Measurements from ENCODE around the gene PAGE4.

PAGE4 gene

DNA sequence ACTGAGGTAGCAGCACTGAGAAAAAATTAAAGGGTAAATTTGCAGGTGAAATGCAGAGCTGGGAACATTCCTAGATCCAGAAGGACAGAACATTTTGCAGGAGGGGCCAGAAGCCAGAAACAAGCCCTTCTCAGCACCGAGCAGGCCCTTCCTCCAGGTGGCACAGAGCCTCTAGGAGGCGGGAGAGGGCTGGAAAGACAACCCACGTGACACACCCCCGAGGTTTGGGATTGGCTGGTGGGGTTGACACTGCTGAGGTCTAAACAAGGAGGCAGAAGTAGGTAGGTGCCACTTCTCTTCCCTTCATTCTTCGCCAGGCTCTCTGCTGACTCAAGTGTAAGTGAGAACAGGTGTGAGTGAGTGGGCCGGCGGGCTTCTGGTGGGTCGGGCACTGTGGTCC is at the start of gene PAGE4:
Gene PAGE4 (plus strand): TSS at position 288 of the 400 bp plus-strand sequence. CDS start 1,126 bp downstream, outside the sequence.
- no peak for DNase-seq

GRCh38 chrX:49784747-49785280 is 44.3 kb upstream of the PAGE4 start:
- DNase-seq: no peak

GRCh38 chrX:49792376-49792775 is 36.7 kb upstream of the PAGE4 start:
- no peak for DNase-seq

DNA sequence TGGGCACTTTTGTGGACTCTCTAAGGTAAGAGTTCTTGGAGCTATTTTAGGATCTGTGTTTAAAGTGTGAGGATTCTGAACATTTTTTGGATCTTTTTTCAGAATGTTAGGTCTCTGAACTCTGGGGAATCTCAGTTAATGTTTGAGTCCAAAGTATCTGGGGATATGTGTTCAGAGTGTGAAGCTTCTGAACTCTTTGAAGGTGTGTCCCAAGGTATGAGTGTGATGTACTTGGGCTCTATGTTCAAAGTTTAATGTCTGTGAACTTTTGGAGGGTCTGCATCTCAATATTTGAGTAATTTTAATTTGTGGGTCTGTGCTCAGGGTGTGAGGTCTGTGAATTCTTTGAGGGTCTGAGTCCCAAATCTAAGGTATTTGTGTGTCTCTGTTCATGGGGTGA is 35.4 kb upstream of the PAGE4 start:
- no peak for DNase-seq

DNA sequence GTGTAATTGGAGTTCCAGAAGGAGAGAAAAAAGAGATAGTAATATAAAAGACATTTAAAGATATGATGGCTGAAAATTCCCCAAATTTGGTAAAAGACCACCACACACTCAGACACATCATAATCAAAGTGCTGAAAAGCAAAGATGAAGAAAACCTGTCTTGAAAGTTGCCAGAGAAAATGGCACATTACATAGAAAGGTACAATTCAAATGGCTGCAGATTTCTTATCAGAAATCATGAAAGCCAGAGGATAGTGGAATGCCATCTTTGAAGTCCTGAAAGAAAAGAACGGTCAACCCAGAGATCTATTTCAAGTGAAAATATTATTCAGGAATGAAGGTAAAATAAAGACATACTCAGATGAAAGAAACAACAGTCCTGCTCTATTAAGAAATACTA is 29.3 kb upstream of the PAGE4 start:
- DNase-seq: no peak

GRCh38 chrX:49809891-49810632 is 19.0 kb upstream of the PAGE4 start:
- no peak for DNase-seq

DNA sequence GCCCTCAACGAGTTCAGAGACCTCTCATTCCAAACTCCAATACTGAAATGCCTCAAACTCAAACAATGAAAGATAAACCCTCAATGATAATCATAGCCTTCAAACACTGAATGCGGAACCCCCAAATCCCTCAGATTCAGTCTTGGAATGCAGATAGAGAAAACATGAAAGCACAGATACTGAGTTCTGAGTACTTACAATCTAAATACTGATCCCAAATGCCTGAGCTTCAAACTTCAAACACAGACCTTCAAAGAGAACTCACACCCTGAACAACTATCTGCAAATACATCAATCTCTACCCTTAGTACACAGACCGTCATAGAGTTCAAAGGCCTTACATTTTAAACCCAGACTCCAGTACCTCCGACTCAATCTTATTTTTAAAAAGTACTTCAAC is 16.9 kb upstream of the PAGE4 start:
- DNase-seq: no peak

GRCh38 chrX:49816435-49816834 is 12.7 kb upstream of the PAGE4 start:
- DNase-seq: no peak

DNA sequence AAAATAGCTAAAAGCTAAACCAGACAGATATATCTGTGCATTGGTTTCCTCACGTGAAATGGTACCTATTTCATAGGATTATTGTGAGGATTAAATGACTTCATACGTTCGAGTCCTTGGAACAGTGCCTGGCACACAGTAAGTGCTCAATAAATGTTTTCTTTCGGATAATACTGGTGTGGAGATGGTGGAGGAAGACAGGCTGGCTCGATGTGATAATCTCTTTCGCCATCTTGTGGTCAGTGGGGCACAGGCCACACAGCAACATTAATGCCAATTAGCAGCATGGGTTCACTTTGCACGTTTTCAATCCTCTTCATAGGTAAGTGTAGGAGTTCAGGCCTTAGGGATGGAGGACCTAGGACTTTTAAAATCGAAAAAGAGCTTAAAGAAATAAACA is 9.3 kb downstream of the PAGE4 start:
- DNase-seq: no peak

- peak; percentile 55 for DNase-seq
Observed at GRCh38 chrX:49840679-49841078, 11.6 kb downstream of the PAGE4 start.

DNA sequence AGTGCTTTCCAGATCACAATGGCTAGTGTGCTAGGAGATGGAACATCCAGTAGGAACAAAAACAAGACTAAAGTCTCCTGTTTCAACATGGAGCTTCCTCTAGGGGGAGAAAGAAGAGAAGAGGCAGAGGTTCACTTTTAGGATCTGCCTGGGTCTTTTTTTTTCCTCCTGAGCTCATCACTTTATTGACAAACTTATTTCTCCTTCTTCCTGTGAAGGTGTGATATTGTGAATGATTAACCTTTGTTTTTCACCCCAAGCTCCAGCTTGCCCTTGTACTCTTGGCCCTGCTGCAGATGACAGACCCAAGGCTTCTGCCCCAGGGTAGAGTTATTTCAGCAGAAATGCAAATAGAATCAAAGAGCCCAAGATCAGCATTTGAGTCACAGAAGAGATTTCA is 13.5 kb downstream of the PAGE4 start:
- DNase-seq: no peak

GRCh38 chrX:49844611-49845010 is 15.5 kb downstream of the PAGE4 start:
- peak; percentile 78 for DNase-seq

DNA sequence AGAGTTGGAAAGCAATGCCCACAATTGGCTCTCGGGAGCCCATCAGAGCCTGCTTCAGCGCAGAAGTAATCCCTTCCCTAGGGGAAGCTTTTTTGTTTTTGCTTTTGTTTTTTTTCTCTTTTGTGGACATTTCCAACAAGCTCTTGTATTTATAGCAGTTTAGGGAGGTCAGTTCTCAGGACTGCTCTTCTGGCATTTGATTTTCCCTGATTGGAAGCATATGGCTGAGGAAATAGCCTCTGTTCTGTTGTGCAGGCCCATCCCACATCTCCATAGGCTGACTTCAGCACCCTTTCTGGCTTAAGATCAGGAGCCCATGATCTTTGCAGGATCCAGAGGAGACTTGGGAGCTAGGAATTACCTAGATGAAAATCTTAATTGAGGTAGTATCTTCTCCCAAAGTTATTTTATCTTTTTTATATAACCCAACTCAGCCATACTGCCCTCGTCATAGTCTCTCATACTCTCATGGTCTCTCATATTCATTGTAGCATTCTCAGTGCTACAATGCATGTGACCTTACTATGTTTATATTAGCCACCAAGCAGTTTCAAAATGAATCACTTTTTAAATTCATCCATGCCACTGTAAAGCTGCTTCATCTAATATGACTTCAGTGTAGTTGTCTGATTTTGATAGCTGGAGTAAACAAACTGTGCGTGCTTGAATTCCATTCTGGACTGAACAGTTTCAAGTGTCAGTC is 16.7 kb downstream of the PAGE4 start:
- DNase-seq: no peak

GRCh38 chrX:49846522-49846921 is 17.4 kb downstream of the PAGE4 start:
- no peak for DNase-seq

DNA sequence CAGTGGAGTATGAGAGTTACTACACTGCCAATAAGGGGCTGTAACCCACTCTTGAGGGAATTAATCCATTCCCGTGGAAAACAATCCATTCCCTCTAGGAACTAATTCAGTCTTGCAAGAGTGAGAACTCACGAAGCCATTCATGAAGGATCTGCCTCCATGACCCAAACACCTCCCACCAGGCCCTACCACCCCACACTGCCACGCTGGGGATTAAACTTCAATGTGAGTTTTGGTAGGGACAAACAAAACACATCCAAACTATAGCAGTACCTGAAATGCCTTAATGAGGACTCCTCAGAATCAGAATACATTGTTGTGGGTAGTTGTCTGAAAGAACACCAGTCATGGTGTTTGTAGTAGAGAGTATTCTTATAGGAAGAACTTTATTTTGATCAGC is 19.2 kb downstream of the PAGE4 start:
- no peak for DNase-seq

DNA sequence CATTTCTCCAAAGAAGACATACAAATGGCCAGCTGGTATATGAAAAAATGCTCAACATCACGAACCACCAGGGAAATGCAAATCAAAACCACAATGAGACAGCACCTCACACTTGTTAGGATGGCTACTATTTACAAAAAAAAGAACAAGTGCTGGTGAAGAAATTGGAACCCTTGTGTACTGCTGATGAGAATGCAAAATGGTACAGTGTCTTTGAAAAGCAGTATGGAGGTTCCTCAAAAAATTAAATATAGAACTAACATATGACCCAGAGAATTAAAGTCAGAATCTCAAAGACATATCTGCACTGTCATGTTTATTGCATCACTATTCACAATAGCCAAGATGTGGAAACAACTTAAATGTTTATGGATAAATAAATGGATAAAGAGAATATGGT is 20.9 kb downstream of the PAGE4 start:
- DNase-seq: no peak

DNA sequence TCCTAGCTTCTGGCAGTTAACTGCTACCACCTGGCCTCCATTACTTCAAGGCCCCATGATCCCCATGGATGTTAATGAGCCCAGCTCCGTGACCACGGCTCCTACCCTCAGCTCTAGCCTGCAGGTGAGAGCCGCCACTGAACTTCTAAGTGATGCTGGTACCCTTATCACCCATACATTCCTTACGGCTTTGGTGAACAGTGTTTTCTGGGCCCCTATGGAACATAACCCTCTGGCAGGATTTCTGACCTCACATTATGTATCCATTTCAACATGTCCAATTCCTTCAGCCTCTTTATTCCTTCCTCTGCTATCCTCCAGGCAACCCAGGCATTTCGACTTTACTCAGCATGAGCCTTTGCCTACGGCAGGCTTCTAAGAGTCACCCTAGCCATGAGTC is 24.6 kb downstream of the PAGE4 start:
- no peak for DNase-seq

DNA sequence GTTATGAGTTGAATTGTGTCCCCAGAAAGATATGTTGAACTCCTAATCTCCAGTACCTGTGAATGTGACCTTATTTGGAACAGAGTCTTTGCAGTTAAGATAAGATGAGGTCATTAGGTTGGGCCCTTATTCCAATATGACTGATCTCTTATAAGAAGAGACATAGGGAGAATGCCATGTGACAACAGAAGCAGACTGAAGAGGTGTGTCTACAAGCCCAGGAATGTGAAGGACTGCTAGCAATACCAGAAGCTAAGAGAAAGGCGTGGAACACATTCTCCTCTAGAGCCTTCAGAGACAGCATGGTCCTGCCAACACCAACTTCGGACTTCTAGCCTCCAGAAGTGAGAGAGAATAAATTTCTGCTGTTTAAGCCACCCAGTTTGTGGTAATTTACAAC is 27.7 kb downstream of the PAGE4 start:
- no peak for DNase-seq

GRCh38 chrX:49858341-49858740 is 29.2 kb downstream of the PAGE4 start:
- no peak for DNase-seq

DNA sequence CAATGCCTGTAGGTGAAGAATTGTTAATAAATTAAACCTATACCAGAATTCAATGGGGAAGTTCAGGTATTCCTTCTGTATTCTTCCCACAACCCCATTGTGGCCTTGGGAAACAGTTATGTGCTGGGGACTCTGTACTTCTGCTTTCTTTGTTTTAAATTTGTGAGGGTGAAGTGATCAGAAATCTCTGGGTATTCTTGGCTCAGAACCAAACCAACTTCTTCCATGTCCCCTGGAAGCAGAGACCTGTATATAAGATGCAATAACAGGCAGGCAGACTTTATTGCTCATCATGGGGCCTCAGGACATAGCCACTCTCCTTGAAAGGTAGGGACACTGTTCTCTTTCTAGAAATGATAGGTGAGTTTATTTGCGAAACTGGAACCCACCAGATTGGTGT is 30.4 kb downstream of the PAGE4 start:
- DNase-seq: no peak

DNA sequence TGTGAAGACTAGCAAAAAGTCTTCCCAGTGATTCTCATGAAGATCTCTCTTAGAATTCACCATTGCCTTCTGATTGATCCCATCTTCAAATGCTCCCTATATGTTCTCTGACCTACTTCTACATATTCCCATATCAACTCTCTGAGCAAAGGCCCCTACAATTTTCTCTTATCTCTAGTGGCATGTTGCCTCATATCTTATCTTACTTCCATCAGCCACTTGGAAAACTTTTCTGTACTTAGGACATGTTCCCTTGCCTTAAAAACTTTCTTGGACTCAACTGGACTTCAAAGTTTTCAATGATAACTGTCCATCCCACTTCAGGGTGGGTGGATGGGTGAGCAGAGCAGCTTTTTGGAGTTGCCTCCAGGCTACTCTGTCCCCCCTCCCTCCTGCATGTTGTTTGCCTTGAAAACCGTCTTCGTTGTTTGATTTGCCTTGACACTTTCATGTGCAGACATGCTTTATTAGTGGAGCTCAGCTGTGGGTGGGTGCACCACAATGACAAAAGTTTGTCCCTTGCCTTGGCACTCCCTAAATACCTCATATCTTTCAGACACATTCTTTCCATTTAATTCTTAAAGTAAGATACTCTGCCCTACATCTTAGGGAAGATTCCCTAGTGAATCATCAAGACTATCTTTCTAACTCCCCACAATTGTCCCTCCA is 31.9 kb downstream of the PAGE4 start:
- no peak for DNase-seq

DNA sequence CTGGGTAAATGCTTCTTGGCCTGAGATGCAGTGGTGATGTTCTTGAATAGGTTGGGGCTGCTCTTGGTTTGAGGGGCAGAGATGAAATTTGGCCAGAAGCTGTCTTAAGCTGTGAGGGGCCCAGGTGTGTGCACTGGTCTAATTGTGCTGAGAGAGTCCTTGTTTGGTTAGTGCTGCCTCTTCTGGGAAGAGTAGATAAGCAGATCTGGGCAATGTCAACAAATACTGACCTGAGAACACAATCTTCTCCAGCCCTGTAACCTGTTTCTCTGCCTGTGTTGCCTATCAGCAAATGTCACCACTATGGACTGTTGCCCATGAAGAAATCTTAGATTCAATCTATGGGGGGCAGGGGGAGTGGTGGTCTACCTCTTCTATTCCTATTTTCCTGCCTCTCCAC is 33.0 kb downstream of the PAGE4 start:
- DNase-seq: no peak

GRCh38 chrX:49868739-49869138 is 39.6 kb downstream of the PAGE4 start:
- no peak for DNase-seq

DNA sequence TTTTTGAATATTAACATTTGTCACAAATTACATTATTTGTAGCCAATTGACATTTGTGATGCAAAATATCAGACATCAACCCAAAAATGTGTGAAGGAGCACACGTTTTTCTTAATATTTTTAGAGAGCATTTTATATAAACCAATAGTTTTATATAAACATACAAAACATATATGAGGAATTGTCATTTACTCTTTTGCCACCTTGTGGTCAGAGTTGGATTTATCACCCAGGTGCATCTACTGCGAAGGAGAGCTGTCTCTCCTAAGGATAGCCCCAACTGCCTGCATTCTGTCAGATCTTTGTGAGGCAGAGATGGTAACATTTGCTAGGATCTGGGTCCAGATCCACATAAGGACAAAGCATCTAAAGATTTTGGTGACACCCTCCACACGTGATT is 47.6 kb downstream of the PAGE4 start:
- no peak for DNase-seq

Measured in NCI-H774 (cell line).